Activated CD8-positive, alpha-beta memory T cell treated with anti-CD3 and anti-CD28 coated beads, Interleukin-2, amount 50 U/mL, for 24 hours (primary cell): Measurements from ENCODE around the gene ODC1.

Experiments
- DNase-seq: peaks from one replicate; pipeline ENCODE4 v3.0.0-alpha.2; 2020; ENCODE audit errors: extremely low read depth

Gene ODC1

GRCh38 chr2:10433947-10434885, 13.9 kb downstream of the ODC1 start:
- DNase-seq: no peak

GRCh38 chr2:10433264-10433946, 14.7 kb downstream of the ODC1 start:
- no peak for DNase-seq

- DNase-seq: no peak
Observed at GRCh38 chr2:10432311-10433181, 15.6 kb downstream of the ODC1 start.

- DNase-seq: no peak
Observed at GRCh38 chr2:10431797-10432196, 16.3 kb downstream of the ODC1 start.

DNA sequence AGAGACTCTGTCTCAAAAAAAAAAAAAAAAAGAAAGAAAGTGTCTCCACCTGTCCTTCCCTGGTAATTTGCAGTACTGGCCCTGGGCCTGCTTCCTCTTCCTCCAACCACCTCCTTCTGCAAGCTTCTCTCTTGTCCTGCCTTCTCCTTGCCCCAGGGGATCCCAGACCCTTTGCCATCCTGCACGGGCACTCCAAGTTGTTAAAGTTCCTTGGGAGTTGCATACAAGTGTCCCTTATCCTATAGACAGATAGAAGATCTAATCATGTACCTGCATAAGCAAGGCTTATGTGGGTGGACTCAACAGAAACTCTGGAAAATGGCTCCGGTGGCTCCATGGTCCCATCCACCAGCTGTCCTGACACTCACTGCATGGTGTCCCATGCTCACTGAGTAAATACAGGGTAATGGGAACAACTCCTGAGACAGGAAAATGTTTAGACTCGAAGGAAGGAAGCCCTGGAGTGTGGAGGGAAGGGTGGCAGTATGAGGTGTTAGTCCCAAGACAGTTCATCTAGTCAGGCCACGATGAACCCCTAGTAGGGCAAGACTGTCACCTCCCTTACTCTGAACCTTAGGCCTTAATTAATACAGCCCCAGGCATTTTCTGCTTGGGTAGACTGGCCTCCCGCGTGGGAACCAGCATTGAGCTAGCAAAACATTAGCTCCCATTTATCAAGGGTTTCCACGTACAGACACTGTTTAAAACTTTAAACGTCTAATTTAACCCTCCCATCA, 17.1 kb downstream of the ODC1 start:
- no peak for DNase-seq

- no peak for DNase-seq
Observed at GRCh38 chr2:10428924-10429323, 19.2 kb downstream of the ODC1 start.

DNA sequence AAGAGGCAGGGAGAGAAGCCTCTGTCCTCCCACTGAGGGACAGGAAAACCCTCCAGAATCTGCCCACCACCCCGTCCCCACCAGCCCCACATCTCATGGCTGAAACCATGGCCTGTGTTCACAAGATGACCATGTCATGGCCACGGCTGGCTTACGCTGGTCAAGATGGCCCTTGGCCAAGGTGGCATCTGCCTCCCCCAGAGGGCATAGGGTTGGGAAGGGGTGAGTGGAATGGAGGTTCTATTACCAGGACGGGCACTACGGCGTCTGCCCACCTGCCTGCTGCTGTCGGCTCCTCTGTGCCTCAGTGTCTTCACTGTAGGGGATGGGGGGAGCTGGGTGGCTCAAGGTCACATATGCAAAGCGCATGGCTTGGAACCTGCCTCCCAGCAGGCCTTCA, 19.8 kb downstream of the ODC1 start:
- DNase-seq: no peak

- no peak for DNase-seq
Observed at GRCh38 chr2:10427618-10427949, 20.5 kb downstream of the ODC1 start.

DNA sequence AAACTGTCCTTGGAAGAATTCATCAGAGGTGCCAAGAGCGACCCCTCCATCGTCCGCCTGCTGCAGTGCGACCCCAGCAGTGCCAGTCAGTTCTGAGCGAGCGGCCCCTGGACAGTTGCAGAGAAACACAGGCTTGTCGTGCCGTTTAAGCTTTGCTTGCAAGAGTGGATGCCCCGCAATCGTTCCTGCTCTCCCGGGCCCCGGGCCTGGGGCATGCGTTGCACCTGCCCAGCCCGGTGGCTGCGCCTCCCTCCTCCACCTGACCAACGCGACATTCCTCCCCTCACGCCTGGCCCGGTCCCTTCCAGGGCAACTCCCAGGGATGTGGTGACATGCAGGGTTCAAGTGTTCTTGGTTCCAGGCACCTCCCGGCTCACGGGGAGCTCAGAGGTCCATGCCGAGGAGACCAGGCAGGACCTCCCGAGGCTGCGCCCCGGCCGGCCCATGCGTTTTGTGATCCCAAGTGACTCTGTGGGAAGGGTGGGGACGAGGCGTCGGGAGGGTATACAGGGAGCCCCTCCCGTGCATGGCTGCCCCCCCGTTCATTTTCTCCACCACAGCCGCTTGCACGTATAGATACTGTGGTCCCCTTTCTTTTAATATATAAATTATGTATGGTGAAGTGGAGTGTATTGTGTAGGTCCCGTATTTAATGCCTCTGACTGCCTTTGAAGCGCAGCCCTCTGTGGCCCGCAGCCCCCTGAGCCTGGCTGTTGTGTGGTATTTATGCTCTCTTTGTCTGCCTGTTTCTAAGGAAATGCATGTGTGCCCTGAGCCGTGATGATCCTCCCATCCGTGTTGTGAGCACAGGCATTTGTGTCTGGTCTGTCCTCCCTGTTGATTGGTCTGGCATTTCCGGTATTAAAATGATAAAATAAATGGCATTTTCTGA, 21.2 kb downstream of the ODC1 start:
- DNase-seq: no peak

DNA sequence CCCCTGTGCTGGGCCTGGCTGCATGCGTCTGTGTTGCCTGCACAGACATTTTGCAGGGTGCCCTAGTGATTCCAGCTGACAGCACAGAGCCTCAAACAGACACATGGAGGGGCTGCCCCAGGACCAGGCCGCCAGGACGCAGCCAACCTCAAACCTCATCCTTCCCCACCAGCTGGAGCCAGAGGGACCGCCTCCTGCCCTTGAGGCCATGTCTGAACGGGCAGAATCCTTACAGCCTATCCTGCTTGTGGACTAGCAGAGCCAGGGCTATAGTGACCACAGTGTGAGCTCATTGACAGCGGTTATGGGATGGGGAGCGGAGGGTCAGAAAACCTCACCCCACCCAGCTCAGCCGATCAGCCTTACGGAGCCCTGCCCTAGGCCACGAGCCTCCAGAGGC, 22.4 kb downstream of the ODC1 start:
- no peak for DNase-seq

GRCh38 chr2:10424916-10425505, 23.1 kb downstream of the ODC1 start:
- DNase-seq: no peak

DNA sequence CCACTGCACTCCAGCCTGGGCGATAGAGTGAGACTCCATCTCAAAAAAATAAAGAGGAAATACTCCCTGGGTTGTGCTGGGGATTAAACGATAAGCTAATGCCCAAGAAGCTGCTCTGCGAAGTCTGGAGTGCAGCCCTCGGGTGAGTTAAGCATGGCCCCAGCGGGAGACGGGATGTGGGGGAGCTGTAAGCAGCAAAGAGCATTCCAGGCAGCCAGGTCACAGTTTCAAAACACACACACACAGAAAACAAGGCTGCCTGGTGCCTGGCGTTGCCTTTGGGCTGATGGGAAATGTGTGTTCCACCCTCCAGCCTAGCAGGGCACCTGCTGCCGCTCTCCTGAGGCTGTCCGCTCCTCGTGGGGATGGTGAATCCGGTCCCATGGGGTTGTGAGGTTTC, 24.1 kb downstream of the ODC1 start:
- DNase-seq: no peak

DNA sequence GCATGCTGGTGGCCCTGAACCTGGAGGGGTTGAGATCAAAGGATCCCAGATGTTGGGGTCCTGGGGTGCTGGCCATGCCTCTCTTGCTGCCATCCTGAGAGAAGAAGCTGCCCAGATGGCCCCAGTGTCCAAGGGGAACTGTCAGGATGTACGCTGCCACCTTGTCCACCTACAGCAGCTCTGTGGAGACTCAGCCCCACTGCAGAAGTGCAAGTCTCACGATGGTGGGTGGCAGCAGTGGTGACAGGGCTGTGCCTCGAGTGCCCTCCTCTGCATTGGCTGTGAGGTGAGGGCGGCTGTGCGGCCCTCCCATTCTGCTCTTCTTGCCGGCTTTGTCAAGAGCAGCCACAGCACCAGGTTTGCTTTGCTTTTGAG, 24.7 kb downstream of the ODC1 start:
- no peak for DNase-seq

GRCh38 chr2:10422732-10423399, 25.3 kb downstream of the ODC1 start:
- DNase-seq: no peak

DNA sequence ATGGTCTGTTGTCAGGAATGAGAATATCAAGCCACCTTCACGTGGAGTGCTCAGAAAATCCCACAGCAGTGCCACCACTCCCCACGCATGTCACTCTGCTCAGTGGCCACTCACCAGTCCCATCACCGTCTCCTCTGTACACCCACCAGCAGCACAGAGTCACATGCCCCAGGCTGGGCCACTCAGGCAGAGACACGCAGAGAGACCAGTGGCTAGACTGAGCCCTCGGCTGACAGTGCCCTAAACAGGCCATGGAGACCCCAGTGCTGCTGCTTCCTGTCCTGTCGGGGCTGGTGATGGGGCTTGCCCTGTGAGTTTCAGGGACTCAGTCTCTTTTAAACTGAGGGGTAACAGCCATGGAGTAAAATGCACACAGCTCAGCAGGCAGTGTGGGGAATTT, 25.9 kb downstream of the ODC1 start:
- DNase-seq: no peak

DNA sequence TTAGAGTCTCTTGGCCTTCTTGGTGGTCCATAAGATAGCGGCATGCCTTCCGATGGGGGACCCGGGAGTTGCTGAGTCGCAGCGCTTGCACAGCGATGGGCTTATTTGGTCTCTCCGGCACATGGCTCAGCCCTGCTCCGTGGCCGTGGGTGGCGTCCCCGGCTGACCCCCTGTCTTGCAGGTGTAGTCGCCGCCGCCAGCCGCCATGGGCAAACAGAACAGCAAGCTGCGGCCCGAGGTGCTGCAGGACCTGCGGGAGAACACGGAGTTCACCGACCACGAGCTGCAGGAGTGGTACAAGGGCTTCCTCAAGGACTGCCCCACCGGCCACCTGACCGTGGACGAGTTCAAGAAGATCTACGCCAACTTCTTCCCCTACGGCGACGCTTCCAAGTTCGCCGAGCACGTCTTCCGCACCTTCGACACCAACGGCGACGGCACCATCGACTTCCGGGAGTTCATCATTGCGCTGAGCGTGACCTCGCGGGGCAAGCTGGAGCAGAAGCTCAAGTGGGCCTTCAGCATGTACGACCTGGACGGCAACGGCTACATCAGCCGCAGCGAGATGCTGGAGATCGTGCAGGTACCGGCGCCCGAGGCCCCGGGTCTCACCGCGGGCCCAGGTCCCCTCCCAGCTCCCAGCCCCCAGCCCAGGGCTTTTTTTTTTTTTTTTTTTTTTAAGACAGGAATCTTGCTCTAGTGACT, 28.4 kb downstream of the ODC1 start:
- DNase-seq: no peak

DNA sequence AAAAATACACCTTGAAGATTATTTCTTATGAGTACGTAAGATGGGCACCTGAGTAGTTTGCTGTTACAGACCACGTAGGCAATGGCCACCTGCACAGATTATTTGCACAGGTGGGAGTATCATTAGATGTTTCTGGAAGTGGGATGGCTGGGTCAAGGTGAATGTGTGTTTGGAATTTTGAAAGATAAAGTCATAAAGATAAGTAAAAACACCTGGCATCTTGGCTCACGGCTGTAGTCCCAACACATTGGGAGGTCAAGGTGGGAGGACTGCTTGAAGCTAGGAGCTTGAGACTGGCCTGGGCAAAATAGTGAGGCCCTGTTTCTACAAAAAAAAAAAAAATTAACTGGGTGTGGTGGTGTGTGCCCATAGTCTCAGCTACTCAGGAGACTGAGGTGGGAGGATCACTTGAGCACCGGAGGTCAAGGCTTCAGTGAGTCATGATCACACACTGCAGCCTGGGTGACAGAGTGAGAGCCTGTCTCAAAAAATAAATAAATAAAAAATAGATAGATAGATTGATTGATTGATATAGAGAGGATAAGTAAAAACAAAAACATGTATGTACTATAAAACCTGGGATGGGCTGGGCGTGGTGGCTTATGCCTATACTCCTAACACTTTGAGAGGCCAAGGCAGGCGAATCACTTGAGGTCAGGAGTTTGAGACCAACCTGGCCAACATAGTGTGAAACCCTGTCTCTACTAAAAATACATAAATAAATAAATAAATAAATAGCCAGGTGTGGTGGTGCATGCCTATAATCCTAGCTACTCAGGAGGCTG, 30.4 kb downstream of the ODC1 start:
- no peak for DNase-seq

DNA sequence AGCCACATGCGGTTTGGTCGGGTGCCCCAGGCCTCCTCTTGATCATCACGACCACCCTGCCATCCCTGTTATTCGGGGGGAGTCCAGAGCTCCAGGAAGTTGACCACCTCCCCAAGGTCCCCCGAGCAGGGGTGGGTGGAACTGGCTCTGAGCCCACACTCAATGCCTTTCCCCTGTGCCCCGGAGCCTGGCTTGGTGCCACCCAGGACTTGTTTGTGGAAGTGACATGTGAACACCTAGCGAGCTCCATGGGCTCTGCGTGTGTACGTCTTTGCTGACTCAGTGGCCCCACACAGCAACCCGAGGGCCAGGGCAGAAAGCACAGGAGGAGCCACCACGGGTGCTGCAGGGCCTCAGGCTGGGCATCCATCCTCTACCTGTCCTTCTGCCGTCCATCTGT, 32.5 kb downstream of the ODC1 start:
- no peak for DNase-seq
